Fibroblast of skin of right quadriceps (primary cell): ENCODE data around the gene C1orf198.

Experiments
- DNase-seq: peaks from one replicate; pipeline ENCODE4 v3.0.0-alpha.2; 2013

C1orf198 gene

DNA sequence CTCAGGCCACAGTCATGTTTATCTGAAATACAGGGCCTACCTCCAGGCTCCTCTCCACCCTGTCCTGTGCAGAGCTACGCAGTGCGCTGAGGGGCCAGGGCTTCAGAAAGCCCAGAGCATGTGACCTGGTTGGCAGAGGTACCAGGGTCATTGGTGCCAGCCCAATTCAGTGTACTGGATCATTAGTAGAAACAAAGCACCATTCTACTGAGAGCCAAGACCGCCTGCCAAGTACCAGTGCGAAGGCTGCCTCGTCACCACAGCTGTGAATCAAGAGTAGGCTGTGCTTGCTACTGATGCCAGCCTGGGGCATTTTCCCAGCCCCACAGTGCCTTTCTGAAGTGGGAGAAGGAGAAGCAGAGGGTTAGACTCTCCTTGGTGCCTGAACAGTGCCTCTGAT, 61.3 kb downstream of the C1orf198 start:
- DNase-seq: no peak

DNA sequence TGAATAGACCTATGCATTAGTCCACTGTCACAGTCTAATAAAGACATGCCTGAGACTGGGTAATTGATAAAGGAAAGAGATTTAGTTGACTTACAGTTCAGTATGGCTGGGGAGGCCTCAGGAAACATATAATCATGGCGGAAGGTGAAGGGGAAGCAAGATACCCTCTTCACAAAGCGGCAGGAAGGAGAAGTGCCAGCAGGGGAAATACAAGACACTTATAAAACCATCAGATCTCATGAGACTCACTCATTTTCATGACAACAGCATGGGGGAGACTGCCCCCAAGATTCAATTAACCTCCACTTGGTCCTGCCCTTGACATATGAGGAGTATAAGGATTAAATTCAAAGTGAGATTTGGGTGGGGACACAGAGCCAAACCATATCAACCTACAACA, 61.8 kb downstream of the C1orf198 start:
- no peak for DNase-seq

DNA sequence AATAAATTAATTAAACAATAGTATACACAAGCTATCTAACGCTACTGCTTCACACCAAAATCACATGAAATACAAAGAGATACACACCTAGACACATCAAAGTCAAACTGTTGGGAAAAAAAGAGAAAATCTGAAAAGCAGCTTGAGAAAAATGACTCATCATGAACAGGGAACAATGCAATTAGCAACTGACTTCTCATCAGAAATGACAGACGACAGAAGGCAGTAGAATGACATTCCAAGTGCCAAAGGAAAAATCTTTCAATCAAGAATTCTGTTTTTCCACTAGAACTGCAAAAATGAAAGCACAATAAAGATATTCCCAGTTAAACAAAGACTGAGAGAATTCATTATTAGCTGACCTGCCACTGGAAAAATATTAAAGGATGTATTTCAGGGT, 63.9 kb downstream of the C1orf198 start:
- DNase-seq: no peak

DNA sequence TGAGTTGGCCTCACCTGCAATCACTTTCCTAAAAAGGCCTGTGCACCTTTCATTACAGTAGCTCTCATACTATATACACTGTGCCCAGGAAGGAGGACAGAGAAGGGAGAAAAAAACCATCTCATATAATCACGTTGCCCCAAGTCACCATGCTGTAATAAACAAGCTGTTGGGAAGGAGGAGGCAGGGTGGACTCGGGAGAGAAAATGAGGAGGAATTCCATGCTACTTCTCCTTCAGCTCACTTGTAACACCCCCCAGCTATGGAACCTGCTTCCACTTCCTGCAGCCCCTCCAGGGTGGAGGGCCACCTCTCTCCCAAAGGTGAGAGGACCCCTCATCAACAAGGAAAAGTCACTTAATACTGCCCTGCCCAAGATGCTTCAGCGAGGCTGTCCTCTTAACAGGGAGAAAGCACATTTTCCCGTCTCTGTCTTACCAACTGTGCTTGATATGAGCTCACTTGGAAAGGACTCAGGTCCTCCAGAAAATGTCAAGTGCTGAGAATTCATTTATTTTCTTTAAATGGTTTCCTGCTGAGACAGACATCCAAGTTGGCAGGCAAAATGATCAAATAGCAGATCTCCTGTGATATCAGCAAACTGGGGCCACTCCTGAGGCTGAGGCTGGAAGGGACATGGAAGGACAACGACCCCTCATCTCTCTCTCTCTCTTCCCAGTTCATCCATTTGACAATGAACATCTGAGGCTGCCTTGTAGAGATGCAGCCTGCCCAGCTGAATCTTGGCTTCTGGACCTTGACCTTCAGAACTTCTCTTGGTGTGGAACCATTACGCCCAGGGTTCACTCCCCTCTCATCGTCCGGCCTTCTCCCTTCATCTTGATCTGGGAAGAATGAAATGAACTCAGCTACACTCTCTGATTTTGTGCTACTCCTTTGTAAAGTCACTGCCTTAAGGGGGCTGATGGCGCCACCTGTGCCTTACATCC, 67.2 kb downstream of the C1orf198 start:
- no peak for DNase-seq

DNA sequence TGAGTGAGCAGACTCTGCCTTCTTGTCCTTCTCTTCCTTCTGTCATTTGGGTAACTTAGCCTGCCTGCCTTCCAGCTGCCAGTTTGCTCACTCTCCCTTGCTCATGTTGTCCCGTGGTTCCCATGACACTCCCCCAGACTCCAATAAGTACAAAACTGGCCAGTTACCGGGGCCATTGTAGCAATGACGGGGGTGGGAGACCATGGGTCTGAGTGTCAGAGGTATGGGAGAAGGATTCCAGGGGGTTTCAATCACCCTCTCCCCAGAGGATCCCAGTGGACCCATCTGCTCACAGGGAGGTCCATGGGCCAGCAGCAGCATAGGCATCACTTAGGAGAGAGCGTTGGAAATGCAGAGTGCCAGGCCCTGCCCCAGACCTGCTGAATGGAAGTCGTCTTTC, 69.8 kb downstream of the C1orf198 start:
- no peak for DNase-seq

DNA sequence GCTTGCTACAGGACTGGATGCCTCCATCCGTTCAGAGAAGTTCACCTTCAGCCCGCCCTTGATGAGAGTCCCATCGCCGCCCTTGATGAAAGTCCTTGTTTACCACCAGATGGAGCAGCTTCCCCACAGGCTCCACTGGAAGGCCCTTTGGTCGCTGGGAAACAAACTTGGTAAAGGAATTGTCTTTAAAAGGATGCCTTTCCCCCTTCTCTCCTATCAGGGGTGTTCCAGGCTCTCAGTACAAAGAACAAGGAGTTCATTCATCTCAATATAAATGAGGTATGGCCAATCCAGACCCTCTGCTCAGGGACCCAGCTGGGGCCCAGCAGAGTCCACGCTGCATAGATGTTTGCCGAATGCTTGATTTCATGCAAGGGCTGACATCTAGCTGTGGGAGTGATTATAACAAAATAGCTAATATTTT, 70.4 kb downstream of the C1orf198 start:
- DNase-seq: peak; percentile 70

DNA sequence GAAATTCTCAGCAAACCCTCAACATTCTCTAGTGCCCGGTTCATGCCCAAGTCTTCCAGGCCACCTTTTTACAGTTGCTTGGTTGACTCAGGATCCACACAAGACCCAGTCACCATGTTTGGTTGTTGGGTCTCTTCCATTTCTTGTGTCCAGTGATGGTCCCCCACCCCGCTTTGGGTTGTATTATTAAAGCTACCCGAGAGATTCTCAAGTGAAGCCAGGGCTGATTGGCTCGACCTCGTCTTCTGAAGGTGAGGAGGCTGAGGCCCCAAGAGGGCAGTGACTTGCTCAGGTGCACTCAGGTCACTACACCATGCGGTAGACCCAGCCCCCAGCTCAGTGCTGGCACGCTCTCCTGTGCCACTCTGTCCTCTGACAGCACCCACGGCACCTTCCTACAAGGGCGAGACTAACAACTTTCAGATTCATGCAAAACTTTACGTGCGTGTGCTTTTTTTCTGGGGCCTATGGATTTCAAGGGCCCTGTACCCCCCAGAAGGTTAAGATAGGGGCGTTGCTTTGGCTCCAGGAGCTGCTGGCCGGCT, 70.9 kb downstream of the C1orf198 start:
- DNase-seq: no peak

DNA sequence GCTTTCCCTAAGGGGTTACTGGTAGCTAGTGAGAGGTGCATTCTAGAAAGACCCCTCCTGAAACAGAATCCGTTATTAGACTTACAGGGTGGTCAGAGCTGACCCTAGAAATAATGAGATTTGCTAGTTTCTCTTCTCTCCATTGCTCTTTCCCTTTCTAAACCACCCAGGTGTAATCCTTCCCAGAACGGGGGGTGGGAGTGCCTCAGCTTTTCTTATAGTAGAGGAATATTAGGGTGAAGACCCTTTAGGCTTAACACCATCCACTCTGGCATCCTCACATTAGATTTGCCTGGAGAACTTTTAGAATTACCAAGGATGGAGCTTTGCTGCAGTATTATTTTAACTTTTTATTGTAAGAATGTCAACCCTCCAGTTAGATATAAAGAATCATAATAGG, 71.7 kb downstream of the C1orf198 start:
- DNase-seq: no peak

DNA sequence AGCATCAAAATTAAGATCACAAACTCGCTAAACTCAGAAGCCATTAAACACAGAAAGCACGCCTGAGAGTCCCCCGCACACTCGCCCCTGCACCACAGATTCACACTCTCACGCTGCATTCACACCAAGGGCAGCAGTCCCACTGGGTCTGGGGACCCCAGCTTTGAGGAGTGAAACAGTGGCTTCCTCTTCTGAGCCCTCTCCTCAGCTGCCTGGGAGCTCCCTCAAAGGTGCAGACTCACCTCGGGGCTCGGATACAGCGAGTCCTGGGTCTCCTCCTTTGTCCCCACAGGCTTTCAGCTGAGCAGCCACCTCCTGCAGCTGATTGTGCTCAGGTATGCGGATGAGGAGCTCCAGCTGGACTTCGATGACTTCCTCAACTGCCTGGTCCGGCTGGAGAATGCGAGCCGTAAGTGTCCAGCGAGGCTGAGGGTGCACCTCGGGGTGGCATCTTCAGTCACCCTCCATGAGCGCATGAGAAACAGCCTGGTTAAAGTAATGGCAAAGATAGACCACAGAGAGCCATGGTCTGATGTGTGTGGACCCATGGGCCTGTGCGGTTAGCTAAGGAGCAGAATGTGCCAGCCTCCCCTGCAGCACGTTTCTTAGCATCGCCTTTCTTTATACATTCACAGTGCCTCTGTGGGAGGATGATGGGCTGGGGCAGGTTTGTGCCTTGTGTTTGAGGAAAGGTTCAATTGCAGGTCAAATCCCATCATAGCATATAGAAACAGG, 73.3 kb downstream of the C1orf198 start:
- no peak for DNase-seq

DNA sequence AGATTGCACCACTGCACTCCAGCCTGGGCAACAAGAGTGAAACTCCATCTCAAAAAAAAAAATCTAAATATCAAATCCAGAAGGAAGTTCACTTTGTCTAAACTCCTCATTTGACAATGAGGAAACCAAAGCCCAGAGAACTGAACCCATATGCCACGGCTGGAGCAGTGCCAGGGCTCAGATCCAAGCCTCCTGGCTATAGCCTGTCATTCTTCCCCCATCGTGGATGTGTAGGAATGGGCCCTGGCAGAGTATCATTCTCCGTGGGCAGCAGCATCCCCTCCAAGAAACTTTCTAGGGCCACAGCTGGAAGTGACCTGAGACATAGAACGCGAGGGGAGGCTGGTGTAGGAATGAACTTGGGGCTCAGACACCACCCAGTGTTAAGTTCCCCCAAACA, 73.9 kb downstream of the C1orf198 start:
- DNase-seq: no peak

DNA sequence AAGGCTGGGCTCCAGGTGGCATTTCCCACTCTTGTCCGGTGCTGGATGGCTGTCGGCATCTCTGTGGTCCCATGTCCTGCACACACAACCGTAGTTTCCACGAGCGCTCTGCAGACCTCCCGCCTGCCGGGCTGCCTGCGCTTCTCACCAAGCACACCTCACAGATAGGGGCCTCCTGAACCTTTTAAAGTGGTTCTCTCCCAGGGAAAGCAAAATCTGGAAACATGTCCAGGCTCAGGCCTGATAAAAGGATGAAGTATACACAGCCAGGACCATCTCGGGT, 74.9 kb downstream of the C1orf198 start:
- no peak for DNase-seq

DNA sequence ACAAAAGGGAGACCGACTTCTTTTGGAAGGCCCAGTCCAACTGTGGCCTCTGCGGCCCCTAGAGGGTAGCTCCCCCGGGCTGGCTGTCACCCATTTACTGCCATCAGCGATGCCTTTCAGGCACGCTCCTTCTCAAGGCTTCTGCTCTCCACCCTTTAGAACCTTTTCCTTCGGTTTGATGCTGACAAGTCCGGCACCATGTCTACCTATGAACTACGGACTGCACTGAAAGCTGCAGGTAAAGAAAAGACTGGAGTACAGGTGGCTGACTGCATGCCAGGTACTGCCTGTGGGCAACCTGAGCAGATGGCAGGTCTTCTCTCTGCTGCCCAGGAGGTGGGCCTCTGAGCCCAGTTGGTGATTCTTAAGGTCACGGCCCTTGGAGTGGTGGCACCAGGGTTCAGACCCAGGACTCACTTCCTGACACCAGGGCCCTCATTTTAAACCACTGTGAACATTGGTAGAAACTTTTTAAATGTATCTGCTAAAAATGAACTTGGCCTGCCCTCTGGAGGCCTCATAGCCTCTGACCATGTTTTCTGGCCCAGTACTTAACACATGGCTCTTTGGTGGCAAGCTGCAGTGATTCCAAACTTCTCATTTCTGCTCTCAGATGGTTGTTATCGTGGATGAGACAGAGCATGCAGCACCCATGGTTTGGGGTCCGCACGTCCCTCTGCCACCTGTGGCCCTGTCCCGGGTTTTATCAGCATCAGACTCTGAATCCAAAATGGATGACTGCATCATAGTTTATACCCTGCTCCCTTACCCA, 75.4 kb downstream of the C1orf198 start:
- DNase-seq: no peak

DNA sequence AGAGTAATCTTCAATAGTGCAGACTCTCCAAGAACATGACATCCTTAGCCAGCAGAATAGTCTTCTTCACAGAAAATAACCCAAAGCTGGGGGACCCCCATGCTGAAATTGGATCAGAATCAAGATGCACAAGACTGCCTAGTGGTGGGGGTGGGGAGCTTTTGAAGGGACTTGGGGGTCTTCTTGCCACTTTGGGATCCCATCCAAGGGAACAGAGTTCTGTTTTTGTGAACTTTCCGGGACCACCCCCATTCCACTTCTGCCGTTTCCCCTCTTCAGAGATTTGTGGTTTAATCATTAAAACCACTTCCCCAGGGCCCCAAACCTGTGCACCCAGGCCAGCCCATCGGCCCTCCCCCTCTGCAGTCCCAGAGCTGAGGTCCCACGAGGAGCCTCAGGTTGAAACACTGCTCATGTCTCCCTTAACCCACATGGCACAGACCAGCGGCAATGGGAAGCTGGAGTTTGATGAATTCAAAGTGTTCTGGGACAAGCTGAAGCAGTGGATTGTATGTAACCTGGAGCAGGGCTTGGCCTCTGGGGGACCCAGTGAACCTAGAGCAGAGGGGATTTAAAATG, 76.2 kb downstream of the C1orf198 start:
- DNase-seq: no peak

DNA sequence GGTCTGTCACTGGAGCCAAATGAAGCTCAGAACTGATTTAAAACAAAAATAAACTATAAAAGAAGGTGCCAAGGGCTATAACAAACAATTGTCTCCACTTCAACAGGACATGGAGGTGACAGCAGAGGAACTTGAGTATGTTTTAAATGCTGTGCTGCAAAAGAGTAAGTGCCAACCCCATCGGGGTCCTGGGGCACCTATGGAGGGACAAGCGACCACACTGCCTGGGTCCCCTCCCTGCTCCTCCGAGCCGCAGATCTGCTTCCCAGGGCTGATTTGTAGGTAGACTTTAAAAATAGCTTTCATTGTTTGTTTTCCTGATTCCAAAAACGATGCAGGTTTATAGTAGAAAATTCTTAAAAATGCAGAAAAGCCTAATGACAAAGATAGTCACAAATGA, 78.3 kb downstream of the C1orf198 start:
- no peak for DNase-seq

DNA sequence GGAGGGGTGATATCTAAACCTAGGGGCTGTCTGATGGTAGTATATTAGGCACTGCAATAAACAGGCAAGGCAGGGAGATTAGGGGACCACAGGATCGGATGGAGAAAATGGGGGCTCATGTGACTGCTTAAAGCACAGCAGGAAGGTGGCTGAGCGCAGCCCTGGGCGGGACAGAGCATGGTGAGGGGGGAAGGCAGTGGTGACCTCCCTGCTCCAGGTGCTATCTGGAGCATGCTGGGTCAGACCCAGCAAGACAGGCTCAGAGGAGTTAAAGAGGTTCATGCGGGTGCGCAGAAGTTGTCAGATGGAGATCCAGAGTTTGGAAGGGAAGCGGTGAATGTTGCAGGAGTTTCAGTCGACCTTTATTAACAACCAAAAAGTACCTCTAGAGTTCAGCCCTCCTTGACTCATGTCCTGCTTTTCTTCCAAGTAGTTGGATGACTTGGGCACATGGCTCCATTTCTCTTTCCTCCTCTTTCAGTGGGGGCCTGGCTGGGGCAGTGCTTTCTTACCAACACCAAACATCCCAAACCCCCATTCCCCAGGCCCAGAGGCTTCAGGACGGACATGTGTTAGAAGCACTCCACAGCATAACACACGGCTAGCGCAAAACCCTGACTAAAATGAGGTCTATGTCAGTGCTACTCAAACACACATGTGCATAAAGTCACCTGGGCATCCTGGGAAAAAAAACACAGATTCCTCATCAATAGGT, 79.6 kb downstream of the C1orf198 start:
- no peak for DNase-seq

DNA sequence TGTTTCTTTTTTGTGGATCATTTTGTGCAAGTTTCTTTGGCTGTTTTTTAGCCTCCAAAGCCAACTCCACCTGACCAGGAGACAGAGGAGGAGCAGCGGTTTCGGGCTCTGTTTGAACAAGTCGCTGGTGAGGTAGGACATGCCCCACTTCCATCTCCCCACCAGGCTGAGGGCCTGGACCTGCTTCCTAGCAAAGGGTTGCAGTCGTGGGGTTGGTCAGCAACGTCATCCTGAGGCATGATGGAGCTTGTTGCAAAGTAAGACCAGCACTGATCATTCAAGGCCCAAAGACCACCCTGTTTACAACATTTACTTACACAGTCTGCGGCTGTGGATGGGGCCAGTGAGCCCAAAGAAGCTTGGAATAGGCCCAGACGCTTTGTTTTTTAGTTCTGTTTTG, 80.8 kb downstream of the C1orf198 start:
- DNase-seq: no peak
